Immature natural killer cell (primary cell): Measurements from ENCODE around the gene ITGA11. TPM values are rescaled to one million over a fixed set of nuclear protein-coding genes. Genes with fewer than 3 reads are reported as not detected.

Source experiments
- DNase-seq, 3 donors: peaks; one replicate each; pipeline ENCODE4 v3.0.0; 2022; ENCODE audit warnings: mixed read lengths in 1 of 3
- H3K27ac Mint-ChIP-seq, 6 donors: one replicate each; pipeline ENCODE4 v1.8.0; 2020; ENCODE audit warnings: mixed read lengths in 6 of 6, mild to moderate bottlenecking in 5 of 6, inconsistent platforms in 4 of 6, moderate library complexity in 3 of 6
- H3K27me3 Mint-ChIP-seq, 3 donors: one replicate each; pipeline ENCODE4 v1.8.0; 2020 to 2021; ENCODE audit warnings: low read depth in 3 of 3, mild to moderate bottlenecking in 3 of 3, mixed read lengths in 3 of 3, moderate library complexity in 3 of 3, inconsistent platforms in 1 of 3
- H3K36me3 Mint-ChIP-seq, 3 donors: one replicate each; pipeline ENCODE4 v1.8.0; 2020; ENCODE audit warnings: mixed read lengths in 3 of 3, inconsistent platforms in 2 of 3, mild to moderate bottlenecking in 2 of 3
- H3K4me1 Mint-ChIP-seq, 2 donors: one replicate each; pipeline ENCODE4 v1.8.0; 2020; ENCODE audit warnings: inconsistent platforms in 2 of 2, mild to moderate bottlenecking in 2 of 2, mixed read lengths in 2 of 2, moderate library complexity in 1 of 2
- H3K4me3 Mint-ChIP-seq, 5 donors: one replicate each; pipeline ENCODE4 v1.8.0; 2020; ENCODE audit warnings: mild to moderate bottlenecking in 5 of 5, mixed read lengths in 5 of 5, inconsistent platforms in 3 of 5, moderate library complexity in 3 of 5
- H3K9me3 Mint-ChIP-seq, 6 donors: one replicate each; pipeline ENCODE4 v1.8.0; 2020; ENCODE audit warnings: mild to moderate bottlenecking in 6 of 6, mixed read lengths in 6 of 6, inconsistent platforms in 4 of 6, moderate library complexity in 3 of 6
- polyA plus RNA-seq, 3 donors: library from polyadenylated mRNA; unstranded; fragments of 300-500 nt; fragmentation: Illumina TruSeq; gene quantifications; one replicate each; pipeline ENCODE4 v1.2.3, GENCODE V29; 2021

The ITGA11 gene
- polyA plus RNA-seq, 3 donors from 2014 or later: not detected

DNA sequence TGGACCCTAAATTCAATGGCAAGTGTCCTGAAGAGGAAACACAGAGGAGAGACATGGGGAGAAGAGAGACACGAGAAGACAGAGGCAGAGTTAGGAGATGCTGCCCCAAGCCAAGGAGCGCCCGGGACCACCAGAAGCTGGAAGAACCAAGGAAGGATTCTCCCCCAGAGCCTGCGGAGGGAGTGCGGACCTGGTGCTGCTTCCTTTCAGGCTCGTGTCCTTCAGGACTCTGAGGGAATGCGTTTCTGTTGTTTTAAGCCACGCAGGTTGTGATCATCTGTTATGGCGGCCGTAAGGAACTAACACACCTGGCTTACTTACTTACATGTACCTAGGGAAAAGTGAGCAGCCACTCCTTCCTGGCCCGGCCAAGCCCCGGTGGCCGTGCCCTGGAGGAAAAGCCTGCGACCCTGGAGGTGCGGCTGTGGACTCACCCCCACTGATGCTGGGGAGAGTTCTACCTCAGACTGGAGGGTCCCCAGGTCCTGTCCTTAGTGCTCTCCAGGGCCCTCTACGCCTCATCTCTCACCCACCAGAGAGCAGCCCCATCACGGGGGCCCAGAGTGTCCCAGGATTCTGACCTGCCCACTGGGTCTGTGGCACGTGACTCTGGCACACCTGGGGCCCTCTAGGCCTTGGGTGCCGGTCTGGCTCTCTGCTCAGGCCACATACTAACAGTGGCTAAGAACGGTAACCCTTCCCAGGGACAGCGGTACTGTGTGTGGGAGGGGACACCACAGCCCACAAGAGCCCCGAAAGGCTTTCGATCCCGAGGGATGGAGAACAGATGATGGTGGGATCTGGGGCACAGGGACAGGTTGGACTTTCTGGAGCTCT lies 61.8 kb downstream of the ITGA11 start:
- Mint-ChIP-seq H3K27me3 (peaks cover 2 to 3% (median 3%) of the 10 kb centered on the region in 3 donors), H3K36me3 (no peaks in the 10 kb centered on the region), H3K9me3 (no peaks in the 10 kb centered on the region), H3K4me3 (no peak overlapping the region), H3K27ac (no peak overlapping the region), H3K4me1 (no peaks in the 10 kb centered on the region)
- no peak for DNase-seq

DNA sequence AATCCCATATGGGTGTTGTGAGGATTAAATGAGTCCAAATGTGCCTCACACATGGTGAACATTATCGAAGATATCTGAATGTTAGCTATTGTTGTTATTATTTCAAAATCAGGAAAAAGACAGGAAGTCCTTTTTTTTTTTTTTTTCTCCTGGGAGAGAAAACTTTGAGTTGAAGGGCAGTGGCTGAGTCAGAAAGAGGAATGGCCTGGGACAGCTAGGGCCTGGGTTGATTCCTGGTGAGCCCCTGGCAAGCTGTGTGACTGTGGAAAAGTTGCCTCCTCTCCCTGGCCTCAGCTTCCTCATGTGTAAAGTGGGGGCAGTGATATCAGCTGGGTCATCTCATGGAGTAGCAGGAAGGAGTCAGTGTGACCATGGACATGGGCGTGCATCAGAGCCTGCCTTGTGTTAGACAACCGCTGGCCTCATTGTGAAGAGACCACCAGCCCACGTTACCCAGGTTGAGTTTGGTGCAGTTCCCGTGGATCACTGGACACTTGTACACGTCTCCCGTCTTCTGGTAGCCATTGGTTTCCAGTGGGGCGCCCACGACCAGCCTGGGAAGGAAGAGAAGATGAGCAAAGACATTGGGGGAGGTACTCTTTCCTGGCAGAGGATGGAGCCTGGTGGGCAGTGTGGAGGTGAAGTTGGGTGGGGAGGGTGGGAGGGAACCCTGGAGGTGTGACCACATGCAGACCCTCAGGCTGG lies 63.1 kb downstream of the ITGA11 start:
- H3K36me3 Mint-ChIP-seq: no peaks in the 10 kb centered on the region
- no peaks in the 10 kb centered on the region for H3K9me3 Mint-ChIP-seq
- no peak overlapping the region for H3K27ac Mint-ChIP-seq
- no peaks in the 10 kb centered on the region for H3K4me1 Mint-ChIP-seq
- H3K4me3 Mint-ChIP-seq: no peak overlapping the region
- DNase-seq: no peak
- peaks cover 2 to 4% (median 3%) of the 10 kb centered on the region in 3 donors for H3K27me3 Mint-ChIP-seq

DNA sequence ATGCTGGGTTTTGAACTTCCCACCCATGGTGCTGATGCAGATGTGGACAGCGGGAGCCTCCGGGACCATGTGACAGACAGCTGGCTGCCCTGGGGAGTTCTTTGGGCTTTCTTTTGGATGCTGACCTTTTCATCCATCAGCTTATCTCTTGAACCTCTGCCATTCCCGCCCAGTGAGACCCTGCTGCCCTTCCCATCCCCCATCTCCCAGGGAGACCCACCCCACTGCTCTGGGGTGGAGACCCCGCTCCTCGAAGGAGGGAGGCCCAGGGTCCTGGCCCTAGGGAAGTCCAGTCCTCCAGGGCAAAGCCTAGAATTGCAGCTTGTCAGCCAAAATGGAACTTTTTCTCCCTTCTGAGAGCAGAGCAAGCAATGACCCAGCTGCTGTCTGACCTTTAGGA lies 64.0 kb downstream of the ITGA11 start:
- no peaks in the 10 kb centered on the region for H3K9me3 Mint-ChIP-seq
- no peak for DNase-seq
- peaks cover 2 to 4% (median 3%) of the 10 kb centered on the region in 3 donors for H3K27me3 Mint-ChIP-seq
- no peak overlapping the region for H3K4me3 Mint-ChIP-seq
- H3K27ac Mint-ChIP-seq: no peak overlapping the region
- no peaks in the 10 kb centered on the region for H3K36me3 Mint-ChIP-seq
- H3K4me1 Mint-ChIP-seq: no peaks in the 10 kb centered on the region

DNA sequence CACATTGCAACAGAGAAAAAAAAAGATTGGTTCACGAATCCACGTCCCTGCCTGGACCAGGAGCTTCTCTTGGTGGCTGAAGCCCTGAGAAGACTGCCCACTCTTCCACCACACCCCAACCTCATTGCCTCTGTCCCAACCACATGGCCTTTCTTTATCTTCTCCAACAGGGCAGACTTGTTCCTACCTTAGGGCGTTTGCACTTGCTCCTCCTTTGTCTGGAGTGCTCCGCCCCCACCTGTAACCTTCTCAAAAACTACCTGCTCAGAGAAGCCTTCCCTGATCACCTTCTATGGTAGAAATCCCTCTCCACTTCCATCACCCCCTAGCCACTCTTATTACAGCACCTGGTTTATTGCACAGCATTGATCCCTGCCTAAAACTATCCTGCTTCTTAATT lies 64.7 kb downstream of the ITGA11 start:
- Mint-ChIP-seq H3K27me3 (peaks cover 2 to 4% (median 3%) of the 10 kb centered on the region in 3 donors), H3K9me3 (no peaks in the 10 kb centered on the region), H3K4me3 (no peak overlapping the region), H3K27ac (no peak overlapping the region), H3K4me1 (no peaks in the 10 kb centered on the region), H3K36me3 (no peaks in the 10 kb centered on the region)
- no peak for DNase-seq

DNA sequence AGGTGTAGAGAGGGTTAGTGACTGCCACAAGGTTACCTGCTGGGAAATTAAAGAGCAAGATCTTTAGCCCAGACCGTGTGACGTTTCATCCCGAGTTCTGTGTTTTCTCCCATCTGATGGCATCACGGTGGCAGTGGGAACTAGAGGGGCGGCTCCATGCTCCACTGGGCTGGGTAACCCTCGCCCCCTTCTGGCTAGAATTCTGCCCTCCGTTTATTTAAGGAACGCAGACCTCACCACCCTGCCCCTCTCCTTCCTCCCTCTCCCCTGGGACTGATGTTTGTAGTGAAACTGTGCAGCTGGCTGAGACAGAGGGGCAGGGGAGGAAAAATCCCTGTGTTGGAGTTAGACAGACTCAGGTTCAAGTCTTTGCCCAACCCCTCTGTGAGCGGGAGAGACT lies 65.6 kb downstream of the ITGA11 start:
- H3K4me1 Mint-ChIP-seq: no peaks in the 10 kb centered on the region
- no peak overlapping the region for H3K4me3 Mint-ChIP-seq
- H3K36me3 Mint-ChIP-seq: no peaks in the 10 kb centered on the region
- no peak for DNase-seq
- peaks cover 2 to 3% (median 3%) of the 10 kb centered on the region in 3 donors for H3K27me3 Mint-ChIP-seq
- no peaks in the 10 kb centered on the region for H3K9me3 Mint-ChIP-seq
- H3K27ac Mint-ChIP-seq: no peak overlapping the region

DNA sequence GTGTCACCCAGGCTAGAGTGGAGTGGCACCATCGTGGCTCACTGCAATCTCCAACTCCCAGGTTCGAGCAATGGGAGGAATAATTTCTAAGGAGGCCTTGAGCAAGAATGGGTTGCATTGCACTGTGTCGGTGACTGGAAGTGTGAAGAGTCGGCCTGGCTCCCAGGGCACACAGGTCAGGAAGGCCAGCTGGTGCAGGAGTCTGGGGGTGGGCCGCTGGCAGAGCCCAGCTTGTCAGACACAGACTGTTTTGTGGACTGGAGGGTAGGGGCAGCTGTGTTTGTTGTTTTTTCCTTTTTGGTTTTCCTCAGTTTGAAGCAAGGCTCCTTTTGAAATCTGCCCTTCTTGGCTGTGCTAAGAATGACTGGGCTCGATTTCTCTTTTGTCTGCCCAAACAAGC lies 66.2 kb downstream of the ITGA11 start:
- H3K9me3 Mint-ChIP-seq: no peaks in the 10 kb centered on the region
- no peaks in the 10 kb centered on the region for H3K36me3 Mint-ChIP-seq
- H3K4me1 Mint-ChIP-seq: no peaks in the 10 kb centered on the region
- peaks cover 2 to 4% (median 3%) of the 10 kb centered on the region in 3 donors for H3K27me3 Mint-ChIP-seq
- no peak overlapping the region for H3K4me3 Mint-ChIP-seq
- no peak overlapping the region for H3K27ac Mint-ChIP-seq
- DNase-seq: no peak

DNA sequence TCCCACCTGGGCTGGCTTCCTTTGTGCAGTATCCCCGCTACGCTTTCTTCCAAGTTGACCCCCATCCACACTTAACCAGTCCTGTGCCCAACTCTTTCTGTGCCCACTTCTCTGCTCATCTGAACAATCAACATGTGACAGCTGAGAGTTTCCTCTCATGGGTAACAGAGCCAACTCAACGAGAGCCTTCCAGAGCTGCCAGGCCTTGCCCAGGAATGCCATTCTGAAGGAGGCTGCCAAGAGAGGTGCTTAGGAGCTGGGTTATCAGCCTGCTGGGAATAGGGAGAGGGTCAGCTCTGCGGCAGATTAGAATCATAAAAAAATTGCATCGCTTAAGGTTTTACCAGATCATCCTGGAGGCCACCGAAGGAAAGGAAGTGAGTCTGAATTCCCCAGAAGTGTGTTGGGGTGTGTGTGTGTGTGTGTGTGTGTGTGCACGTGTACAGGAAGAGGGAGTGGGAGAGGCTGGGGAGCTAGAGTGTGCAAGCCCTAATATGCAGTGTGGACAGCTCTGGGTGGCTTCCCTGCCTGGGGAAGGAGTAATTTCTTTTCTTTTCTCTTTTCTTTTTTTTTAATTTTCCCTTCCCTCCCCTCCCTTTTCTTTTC lies 66.7 kb downstream of the ITGA11 start:
- no peak for DNase-seq
- Mint-ChIP-seq H3K36me3 (no peaks in the 10 kb centered on the region), H3K4me3 (no peak overlapping the region), H3K9me3 (no peaks in the 10 kb centered on the region), H3K27me3 (peaks cover 2 to 6% (median 3%) of the 10 kb centered on the region in 3 donors), H3K4me1 (no peaks in the 10 kb centered on the region), H3K27ac (no peak overlapping the region)

DNA sequence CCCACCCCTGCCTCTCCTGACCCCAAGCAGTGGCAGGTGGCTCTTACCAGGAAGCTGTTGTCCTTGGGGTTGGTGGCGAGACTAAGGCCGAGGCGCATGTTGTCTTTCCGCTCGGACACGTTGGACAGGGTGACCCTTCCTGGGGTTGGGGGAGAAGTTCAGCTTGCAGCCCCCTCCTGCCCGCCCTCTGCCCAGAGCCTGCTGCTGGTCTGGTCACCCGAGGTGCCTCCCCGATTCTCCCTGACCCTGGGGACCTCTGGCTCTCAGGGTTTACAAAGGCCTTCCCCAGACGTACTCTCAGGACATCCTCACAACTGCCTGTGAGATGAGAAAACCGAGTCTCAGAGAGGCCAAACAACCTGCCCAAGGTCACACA lies 67.3 kb downstream of the ITGA11 start:
- H3K27me3 Mint-ChIP-seq: peaks cover 2 to 6% (median 3%) of the 10 kb centered on the region in 3 donors
- no peak overlapping the region for H3K27ac Mint-ChIP-seq
- no peak overlapping the region for H3K4me3 Mint-ChIP-seq
- DNase-seq: no peak
- no peaks in the 10 kb centered on the region for H3K36me3 Mint-ChIP-seq
- no peaks in the 10 kb centered on the region for H3K9me3 Mint-ChIP-seq
- no peaks in the 10 kb centered on the region for H3K4me1 Mint-ChIP-seq

DNA sequence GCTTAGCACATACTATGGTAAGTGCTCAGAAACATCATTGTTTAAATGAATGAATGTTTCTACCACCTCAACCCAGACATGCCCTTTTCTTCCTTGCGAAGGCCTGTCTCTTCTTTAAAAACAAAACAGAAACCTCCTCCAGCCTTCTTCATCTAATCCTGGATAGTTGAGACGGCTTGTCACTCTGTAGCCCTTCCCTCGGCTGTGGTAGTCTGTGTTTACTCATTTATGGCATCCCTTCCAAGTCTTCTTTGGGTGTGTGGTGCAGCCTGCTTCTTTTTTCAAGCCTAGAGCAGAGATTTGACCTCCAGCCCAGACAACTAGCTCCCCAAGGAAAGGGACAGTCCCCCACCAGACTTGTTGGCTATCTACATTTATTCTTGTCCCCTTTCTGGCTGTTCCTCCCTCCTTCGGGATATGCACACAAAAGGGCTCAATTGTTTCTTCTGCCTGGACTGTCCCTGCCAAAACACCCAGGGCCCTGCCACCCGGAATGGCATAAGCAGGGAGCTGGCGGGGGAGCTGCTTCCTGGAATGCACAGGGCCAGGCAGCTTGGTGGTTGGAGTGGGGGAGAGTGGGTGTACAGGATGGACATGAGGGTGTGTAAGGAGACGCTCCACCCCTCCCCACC lies 67.8 kb downstream of the ITGA11 start:
- Mint-ChIP-seq H3K27ac (no peak overlapping the region), H3K36me3 (no peaks in the 10 kb centered on the region), H3K4me3 (no peak overlapping the region), H3K27me3 (peaks cover 2 to 6% (median 3%) of the 10 kb centered on the region in 3 donors), H3K9me3 (no peaks in the 10 kb centered on the region), H3K4me1 (no peaks in the 10 kb centered on the region)
- DNase-seq: no peak

DNA sequence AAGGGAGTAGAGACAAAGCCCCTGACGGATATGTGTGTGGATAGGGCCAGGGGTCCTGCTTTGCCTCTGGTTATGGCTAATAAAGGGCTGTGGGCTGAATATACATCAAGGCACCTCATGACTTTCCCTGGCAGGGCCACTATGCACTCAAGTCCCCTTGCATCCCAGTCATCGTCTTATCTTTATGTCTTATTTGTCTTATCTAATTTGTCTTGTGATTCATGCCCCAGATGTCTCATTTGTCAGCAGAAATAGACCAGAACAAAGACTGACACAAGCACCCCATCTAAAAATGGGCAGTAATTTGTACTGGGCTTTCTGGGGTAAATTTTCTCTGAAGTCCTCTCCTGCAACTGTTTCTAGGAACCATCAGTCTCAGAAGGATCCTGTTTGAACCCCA lies 68.6 kb downstream of the ITGA11 start:
- H3K36me3 Mint-ChIP-seq: no peaks in the 10 kb centered on the region
- no peak overlapping the region for H3K27ac Mint-ChIP-seq
- no peak overlapping the region for H3K4me3 Mint-ChIP-seq

DNA sequence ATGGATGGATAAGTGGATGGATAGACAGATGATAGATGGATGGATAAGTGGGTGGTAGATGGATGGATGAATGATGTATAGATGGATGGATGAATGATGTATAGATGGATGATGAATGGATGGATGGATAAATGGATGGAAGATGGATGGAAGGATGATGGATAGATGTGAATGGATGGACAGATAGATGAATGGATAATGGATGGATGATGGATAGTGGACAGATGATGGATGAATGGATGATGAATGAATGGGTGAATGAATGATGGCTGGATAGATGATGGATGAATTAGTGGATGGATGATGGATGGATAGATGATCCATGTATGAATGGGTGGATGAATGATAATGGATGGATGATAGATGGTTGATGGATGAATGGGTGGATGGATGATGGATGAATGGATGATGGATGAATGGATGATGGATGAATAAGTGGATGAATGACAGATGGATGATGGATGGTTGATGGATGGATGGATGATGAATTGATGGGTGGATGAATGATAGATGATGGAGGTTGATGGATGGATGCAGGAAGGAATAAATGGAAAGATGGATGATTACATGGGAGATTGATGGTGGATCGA lies 69.3 kb downstream of the ITGA11 start:
- Mint-ChIP-seq H3K36me3 (no peaks in the 10 kb centered on the region), H3K27me3 (peaks cover 1 to 8% (median 3%) of the 10 kb centered on the region in 3 donors), H3K27ac (no peak overlapping the region), H3K4me3 (no peak overlapping the region), H3K9me3 (no peaks in the 10 kb centered on the region), H3K4me1 (no peaks in the 10 kb centered on the region)
- DNase-seq: no peak

More for the DNA sequence above, 68.6 kb downstream of the ITGA11 start:
- Mint-ChIP-seq H3K27me3 (peaks cover 2 to 6% (median 3%) of the 10 kb centered on the region in 3 donors), H3K9me3 (no peaks in the 10 kb centered on the region), H3K4me1 (no peaks in the 10 kb centered on the region)
- no peak for DNase-seq

DNA sequence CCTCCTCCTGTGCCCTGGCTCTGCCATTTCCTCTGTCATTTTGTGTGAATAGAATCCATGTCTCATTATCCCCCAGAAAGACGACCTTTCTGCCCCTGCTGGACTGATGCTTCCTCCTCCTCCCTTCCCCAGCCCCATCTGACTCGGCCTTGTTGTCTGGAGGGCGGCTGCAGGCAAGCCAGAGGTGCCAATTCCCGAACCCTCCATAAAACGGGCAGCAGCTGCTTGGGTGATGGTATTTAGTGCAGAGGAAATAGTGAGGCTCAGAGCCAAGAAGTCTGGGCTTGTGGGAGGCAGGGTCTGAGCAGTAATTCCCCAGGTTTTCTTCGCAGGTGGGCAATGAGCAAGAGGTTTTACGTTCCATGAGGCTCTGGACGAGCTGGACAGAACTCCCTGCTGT lies 71.2 kb downstream of the ITGA11 start:
- no peak for DNase-seq
- Mint-ChIP-seq H3K27ac (no peak overlapping the region), H3K27me3 (peaks cover 0 to 10% (median 4%) of the 10 kb centered on the region in 3 donors), H3K4me1 (no peaks in the 10 kb centered on the region), H3K4me3 (no peak overlapping the region), H3K9me3 (no peaks in the 10 kb centered on the region), H3K36me3 (no peaks in the 10 kb centered on the region)

DNA sequence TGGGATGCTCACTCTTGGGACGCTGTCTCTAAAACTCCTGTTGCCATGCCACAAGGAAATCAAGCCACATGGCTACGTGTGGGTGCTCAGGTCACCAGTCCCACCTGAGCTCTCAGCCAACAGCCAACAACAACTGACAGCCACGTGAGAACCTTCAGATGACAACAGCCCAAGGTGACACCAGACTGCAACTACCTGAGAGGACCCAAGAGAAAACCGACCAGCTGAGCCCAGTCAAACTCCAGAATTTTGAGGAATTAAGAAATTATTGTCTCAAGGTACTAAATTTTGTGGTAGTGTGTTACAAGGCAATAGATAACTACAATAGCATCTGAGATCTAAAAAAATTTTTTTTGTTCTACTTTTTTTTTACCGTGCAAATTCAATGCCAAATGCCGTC lies 75.2 kb downstream of the ITGA11 start:
- no peak for DNase-seq
- Mint-ChIP-seq H3K4me1 (no peaks in the 10 kb centered on the region), H3K9me3 (no peaks in the 10 kb centered on the region), H3K4me3 (no peak overlapping the region), H3K27ac (no peak overlapping the region), H3K27me3 (peaks cover 0 to 10% (median 2%) of the 10 kb centered on the region in 3 donors), H3K36me3 (no peaks in the 10 kb centered on the region)
